ENCODE results near the gene KCNQ1. TPM values are rescaled to one million over a fixed set of nuclear protein-coding genes. Genes with fewer than 3 reads are reported as not detected.

Gene KCNQ1
- total and polyA plus RNA-seq, 7 donors, result 1.1 to 25.2 (median 3.8) TPM

- Histone ChIP-seq H3K27me3 (no peaks in the 10 kb centered on the region), H3K4me3 (no peak overlapping the region), H3K27ac (no peak overlapping the region), H3K4me1 (no peaks in the 10 kb centered on the region), H3K9me3 (no peaks in the 10 kb centered on the region), H3K36me3 (no peaks in the 10 kb centered on the region)
- intact Hi-C loops (cut with DNase I), result loop anchor here (10.0 kb wide), 1 partner anchor 225 kb away; no protein-coding TSS in a partner anchor
- DNase-seq, result peak; percentile 52
- 95 to 96% methylated on average over 10 of the region's 10 CpGs for WGBS, 2 donors
- no peak for TF ChIP-seq EP300 (IDR thresholded peaks at IDR 0.05)
- no peak for TF ChIP-seq POLR2AphosphoS5 (IDR thresholded peaks at IDR 0.05)
- TF ChIP-seq POLR2A (IDR thresholded peaks at IDR 0.05), result no peak
- no peak for TF ChIP-seq CTCF (IDR thresholded peaks at IDR 0.05)
Observed at GRCh38 chr11:2569731-2570210, 125.0 kb downstream of the KCNQ1 start.

- DNase-seq, result peak; percentile 56
- Histone ChIP-seq H3K4me1 (no peaks in the 10 kb centered on the region), H3K36me3 (no peaks in the 10 kb centered on the region), H3K9me3 (no peaks in the 10 kb centered on the region), H3K27me3 (no peaks in the 10 kb centered on the region), H3K27ac (no peak overlapping the region), H3K4me3 (no peak overlapping the region)
- intact Hi-C loops (cut with DNase I), result loop anchor here (10.0 kb wide), 1 partner anchor 226 kb away; no protein-coding TSS in a partner anchor
- WGBS, 2 donors, result 97% methylated on average over 26 of the region's 26 CpGs
- TF ChIP-seq POLR2AphosphoS5 (IDR thresholded peaks at IDR 0.05) (no peak), CTCF (IDR thresholded peaks at IDR 0.05) (no peak), EP300 (IDR thresholded peaks at IDR 0.05) (no peak), POLR2A (IDR thresholded peaks at IDR 0.05) (no peak)
Observed at GRCh38 chr11:2570211-2570811, 125.5 kb downstream of the KCNQ1 start.

- Histone ChIP-seq H3K9me3 (no peaks in the 10 kb centered on the region), H3K27ac (no peak overlapping the region), H3K4me3 (no peak overlapping the region), H3K4me1 (no peaks in the 10 kb centered on the region), H3K36me3 (no peaks in the 10 kb centered on the region), H3K27me3 (no peaks in the 10 kb centered on the region)
- no peak for TF ChIP-seq POLR2A (IDR thresholded peaks at IDR 0.05)
- no peak for TF ChIP-seq EP300 (IDR thresholded peaks at IDR 0.05)
- no peak for TF ChIP-seq POLR2AphosphoS5 (IDR thresholded peaks at IDR 0.05)
- TF ChIP-seq CTCF (IDR thresholded peaks at IDR 0.05), result no peak
- 94 to 96% methylated on average over 25 of the region's 25 CpGs for WGBS, 2 donors
- intact Hi-C loops (cut with DNase I), result loop anchor here (10.0 kb wide), 1 partner anchor 226 kb away; no protein-coding TSS in a partner anchor
- DNase-seq, result peak; percentile 56
Observed at GRCh38 chr11:2570841-2571597, 126.2 kb downstream of the KCNQ1 start.

GRCh38 chr11:2571598-2572281 lies 126.9 kb downstream of the KCNQ1 start:
- H3K27ac ChIP-seq, result no peak overlapping the region
- peak; percentile 57 for DNase-seq
- H3K27me3 ChIP-seq, result no peaks in the 10 kb centered on the region
- no peak overlapping the region for H3K4me3 ChIP-seq
- 96 to 97% methylated on average over 23 of the region's 23 CpGs for WGBS, 2 donors
- no peaks in the 10 kb centered on the region for H3K4me1 ChIP-seq
- intact Hi-C loops (cut with DNase I), result loop anchor here (10.0 kb wide), 1 partner anchor 227 kb away; no protein-coding TSS in a partner anchor
- TF ChIP-seq CTCF (IDR thresholded peaks at IDR 0.05) (no peak), POLR2A (IDR thresholded peaks at IDR 0.05) (no peak), POLR2AphosphoS5 (IDR thresholded peaks at IDR 0.05) (no peak), EP300 (IDR thresholded peaks at IDR 0.05) (no peak)
- no peaks in the 10 kb centered on the region for H3K9me3 ChIP-seq
- no peaks in the 10 kb centered on the region for H3K36me3 ChIP-seq

All from sigmoid colon (tissue), 7 donors.